ENCODE results near the gene RANGAP1.

DNA sequence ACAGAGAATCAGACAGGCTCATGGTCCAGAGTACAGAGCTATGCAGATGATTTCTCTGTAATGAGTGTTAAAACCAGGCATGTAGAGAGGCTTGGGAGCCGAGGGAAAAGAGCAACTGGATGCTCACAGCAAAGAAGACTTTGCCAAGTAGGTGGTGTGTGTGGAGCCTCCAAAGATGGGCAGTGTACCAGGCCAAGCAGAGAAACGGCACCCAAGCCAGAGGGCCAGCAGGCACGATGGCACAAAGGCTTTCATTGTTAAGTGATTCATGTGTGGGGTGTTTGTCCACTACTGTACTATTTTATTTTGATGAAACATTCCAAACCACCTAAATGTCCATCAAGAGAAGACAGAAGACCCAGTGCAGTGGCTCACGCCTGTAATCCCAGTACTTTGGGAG, 11.1 kb downstream of the RANGAP1 start:
- TF ChIP-seq, protein P1, sequence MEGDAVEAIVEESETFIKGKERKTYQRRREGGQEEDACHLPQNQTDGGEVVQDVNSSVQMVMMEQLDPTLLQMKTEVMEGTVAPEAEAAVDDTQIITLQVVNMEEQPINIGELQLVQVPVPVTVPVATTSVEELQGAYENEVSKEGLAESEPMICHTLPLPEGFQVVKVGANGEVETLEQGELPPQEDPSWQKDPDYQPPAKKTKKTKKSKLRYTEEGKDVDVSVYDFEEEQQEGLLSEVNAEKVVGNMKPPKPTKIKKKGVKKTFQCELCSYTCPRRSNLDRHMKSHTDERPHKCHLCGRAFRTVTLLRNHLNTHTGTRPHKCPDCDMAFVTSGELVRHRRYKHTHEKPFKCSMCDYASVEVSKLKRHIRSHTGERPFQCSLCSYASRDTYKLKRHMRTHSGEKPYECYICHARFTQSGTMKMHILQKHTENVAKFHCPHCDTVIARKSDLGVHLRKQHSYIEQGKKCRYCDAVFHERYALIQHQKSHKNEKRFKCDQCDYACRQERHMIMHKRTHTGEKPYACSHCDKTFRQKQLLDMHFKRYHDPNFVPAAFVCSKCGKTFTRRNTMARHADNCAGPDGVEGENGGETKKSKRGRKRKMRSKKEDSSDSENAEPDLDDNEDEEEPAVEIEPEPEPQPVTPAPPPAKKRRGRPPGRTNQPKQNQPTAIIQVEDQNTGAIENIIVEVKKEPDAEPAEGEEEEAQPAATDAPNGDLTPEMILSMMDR (IDR thresholded peaks at IDR 0.05): no peak
- TF ChIP-seq POLR2A (IDR thresholded peaks at IDR 0.05): no peak

All from right lobe of liver (tissue), 4 donors.